ENCODE results near the gene PGK1. TPM values are rescaled to one million over a fixed set of nuclear protein-coding genes. Genes with fewer than 3 reads are reported as not detected.
"Not testable (repeated sequence)": the region's sequence is repeated elsewhere in the genome, so short reads cannot be mapped to it uniquely, and the experiment has no call there.

The PGK1 gene
- total and polyA plus RNA-seq, 8 donors: 29.3 to 207 (median 115) TPM

DNA sequence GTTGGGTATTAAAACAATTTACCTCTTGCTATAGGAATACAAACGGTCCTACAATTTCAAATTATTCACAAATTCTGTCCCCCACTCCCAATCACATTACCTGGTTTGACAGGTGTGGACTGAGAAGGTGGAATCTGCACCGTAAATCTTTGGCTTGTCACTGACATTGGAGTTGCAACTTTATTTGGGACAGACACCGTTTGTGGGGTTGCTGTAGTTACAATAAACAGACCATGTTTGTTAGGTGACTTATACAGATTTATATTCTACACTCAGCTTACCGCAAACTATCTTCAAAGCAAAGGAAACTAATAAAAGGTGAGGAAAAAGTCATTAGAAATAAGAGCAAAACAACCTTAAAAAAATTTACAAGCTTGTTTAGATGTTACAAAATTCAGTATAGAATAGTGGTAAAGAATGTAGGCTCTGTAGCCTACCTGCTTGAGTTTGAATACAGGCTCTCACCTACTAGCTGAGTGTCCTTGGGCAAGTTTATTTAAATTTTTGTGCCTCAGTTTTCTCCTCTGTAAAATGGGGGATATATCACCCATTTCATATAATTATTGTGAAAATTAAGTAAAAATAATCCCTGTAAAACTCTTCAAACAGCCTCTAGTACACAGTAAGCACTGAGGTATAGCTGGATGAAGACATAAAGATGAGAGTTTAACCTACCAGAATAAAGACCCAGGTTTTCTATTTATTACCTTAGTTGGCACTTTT is 29.4 kb downstream of the PGK1 start:
- peaks cover 0 to 27% (median 16%) of the 10 kb centered on the region in 4 donors for H3K36me3 ChIP-seq
- no peak overlapping the region for H3K27ac ChIP-seq
- WGBS, 5 donors: 66 to 83% (median 73%) methylated on average over 4 of the region's 4 CpGs
- intact Hi-C loops (cut with DNase I; ENCODE audit: low total_unique reads): no loop called here
- peaks cover 0 to 3% (median 0%) of the 10 kb centered on the region in 4 donors for H3K4me1 ChIP-seq
- no peaks in the 10 kb centered on the region for H3K27me3 ChIP-seq
- no peak overlapping the region for H3K4me3 ChIP-seq
- no peak for DNase-seq
- H3K9me3 ChIP-seq: no peaks in the 10 kb centered on the region
- TF ChIP-seq POLR2AphosphoS5 (IDR thresholded peaks at IDR 0.05): no peak

DNA sequence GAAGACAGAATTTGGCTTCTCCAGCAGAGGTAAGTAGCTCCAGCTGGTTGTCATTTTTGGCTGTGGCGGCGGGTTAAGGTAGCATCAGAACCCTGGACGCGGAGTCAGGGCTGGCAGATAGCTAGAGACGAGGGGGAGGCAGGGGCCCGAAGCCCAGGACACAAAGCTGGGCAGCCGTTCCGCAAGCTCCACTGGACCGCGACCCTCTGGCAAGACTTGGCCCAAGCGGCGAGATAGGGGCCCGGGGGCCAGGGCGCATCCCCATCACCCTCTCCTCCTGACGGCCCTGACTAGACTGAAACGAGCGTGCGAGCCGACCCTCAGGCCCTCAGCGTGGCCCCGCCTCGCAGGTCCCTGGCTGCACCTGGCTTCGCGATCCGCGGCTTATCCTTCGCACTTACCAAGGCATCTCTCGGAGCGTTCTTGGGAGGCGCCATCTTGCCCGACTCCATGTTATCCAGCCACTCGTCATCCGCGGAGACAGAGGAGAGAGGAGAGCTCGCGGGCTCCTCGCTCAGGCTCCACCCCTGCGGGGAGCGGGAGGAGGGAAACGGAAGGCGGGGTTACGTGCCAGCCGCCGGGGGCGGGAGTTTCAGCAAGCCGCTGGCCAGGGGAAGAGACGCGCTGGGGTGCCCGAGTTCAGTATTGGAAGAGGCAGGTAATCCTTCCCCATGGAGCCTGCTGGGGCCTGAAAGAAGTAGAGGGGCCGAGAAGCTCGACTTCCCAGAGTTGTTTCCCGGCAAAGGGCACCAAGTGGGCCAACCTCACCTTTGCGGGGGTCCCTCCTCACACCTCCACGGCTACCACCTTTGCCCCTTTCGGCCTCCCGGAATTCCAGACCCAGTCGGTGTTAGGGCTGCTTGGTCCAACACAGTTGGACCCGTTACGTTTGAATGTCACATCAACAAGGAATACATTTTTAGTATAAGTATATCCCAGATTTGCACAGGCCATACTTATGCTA is 35.4 kb downstream of the PGK1 start, which contains the start of gene TAF9B:
Gene TAF9B, minus strand, starts transcription at position 491 of the 964 bp plus-strand sequence. Its CDS starts 39 bp downstream, at position 452.
- 0 to 39% (median 12%) methylated on average over 24 to 59 of the region's 59 CpGs for WGBS, 5 donors
- intact Hi-C loops (cut with DNase I; ENCODE audit: low total_unique reads): no loop called here
- peaks cover 0 to 5% (median 0%) of the 10 kb centered on the region in 4 donors for H3K9me3 ChIP-seq
- H3K27ac ChIP-seq: peak within 1 kb of the TSS; percentile 61 to 85 (median 79)
- H3K27me3 ChIP-seq: no peaks in the 10 kb centered on the region
- peak; percentile 83 to 94 for DNase-seq
- peaks cover 0 to 8% (median 0%) of the 10 kb centered on the region in 4 donors for H3K4me1 ChIP-seq
- peak within 1 kb of the TSS; percentile 53 to 74 (median 72) for H3K4me3 ChIP-seq
- TF ChIP-seq POLR2AphosphoS5 (IDR thresholded peaks at IDR 0.05): peak in 2 of 3 donors; percentile 70 to 78
- TF ChIP-seq POLR2A (IDR thresholded peaks at IDR 0.05): no peak
- TF ChIP-seq, protein P1, sequence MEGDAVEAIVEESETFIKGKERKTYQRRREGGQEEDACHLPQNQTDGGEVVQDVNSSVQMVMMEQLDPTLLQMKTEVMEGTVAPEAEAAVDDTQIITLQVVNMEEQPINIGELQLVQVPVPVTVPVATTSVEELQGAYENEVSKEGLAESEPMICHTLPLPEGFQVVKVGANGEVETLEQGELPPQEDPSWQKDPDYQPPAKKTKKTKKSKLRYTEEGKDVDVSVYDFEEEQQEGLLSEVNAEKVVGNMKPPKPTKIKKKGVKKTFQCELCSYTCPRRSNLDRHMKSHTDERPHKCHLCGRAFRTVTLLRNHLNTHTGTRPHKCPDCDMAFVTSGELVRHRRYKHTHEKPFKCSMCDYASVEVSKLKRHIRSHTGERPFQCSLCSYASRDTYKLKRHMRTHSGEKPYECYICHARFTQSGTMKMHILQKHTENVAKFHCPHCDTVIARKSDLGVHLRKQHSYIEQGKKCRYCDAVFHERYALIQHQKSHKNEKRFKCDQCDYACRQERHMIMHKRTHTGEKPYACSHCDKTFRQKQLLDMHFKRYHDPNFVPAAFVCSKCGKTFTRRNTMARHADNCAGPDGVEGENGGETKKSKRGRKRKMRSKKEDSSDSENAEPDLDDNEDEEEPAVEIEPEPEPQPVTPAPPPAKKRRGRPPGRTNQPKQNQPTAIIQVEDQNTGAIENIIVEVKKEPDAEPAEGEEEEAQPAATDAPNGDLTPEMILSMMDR (IDR thresholded peaks at IDR 0.05): no peak
- TF ChIP-seq EP300 (IDR thresholded peaks at IDR 0.05): no peak
- no peaks in the 10 kb centered on the region for H3K36me3 ChIP-seq

DNA sequence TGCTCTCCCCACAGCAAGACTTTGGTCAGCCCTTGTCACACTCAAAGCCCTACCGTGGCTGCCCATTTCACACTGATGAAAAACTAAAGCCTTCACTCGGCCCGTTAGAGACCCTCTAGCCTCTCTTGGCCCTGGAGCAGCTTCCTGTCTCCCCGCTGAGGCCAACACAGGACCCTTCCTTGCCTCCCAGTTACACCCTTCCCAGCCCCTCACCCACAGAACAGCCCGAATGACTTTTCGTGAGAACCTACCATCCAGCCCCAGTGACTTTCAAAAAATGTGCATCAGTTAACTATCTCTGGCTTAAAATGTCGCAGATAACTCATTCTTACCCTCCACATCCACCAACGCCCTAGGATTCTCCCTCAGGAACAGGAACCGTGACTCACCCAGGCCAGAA is 36.2 kb downstream of the PGK1 start:
- H3K36me3 ChIP-seq: no peaks in the 10 kb centered on the region
- 82 to 96% (median 85%) methylated on average over 9 of the region's 9 CpGs for WGBS, 5 donors
- no peak for TF ChIP-seq POLR2A (IDR thresholded peaks at IDR 0.05)
- no peak for TF ChIP-seq EP300 (IDR thresholded peaks at IDR 0.05)
- no peak for TF ChIP-seq POLR2AphosphoS5 (IDR thresholded peaks at IDR 0.05)
- TF ChIP-seq, protein P1 (IDR thresholded peaks at IDR 0.05): no peak
- H3K9me3 ChIP-seq: peaks cover 0 to 5% (median 0%) of the 10 kb centered on the region in 4 donors
- intact Hi-C loops (cut with DNase I; ENCODE audit: low total_unique reads): no loop called here
- DNase-seq: no peak
- peaks cover 0 to 8% (median 0%) of the 10 kb centered on the region in 4 donors for H3K4me1 ChIP-seq
- H3K27ac ChIP-seq: peak overlapping the region in 1 of 5 donors; percentile 76
- no peaks in the 10 kb centered on the region for H3K27me3 ChIP-seq
- H3K4me3 ChIP-seq: no peak overlapping the region

DNA sequence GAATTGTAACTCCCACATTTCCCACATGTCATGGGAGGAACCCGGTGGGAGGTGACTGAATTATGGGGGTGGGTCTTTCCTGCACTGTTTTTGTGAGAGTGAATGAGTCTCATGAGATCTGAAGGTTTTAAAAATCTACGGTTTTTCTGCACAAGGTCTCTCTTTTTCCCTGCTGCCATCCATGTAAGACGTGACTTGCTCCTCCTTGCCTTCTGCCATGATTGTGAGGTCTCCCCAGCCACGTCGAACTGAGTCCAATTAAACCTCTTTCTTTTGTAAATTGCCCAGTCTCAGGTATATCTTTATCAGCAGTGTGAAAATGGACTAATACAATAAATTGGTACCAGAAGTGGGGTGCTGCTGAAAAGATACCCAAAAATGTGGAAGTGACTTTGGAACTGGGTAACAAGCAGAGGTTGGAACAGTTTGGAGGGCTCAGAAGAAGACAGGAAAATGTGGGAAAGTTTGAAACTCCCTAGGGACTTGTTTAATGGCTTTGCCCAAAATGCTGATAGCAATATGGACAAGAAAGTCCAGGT is 43.0 kb downstream of the PGK1 start:
- DNase-seq; H3K36me3 ChIP-seq; H3K4me1 ChIP-seq; intact Hi-C loops (cut with DNase I; ENCODE audit: low total_unique reads); H3K4me3 ChIP-seq; H3K27ac ChIP-seq; H3K27me3 ChIP-seq: not testable (repeated sequence)
- H3K9me3 ChIP-seq: peaks cover 3 to 38% (median 20%) of the 10 kb centered on the region in 4 donors
- 84 to 92% (median 88%) methylated on average over 5 of the region's 5 CpGs for WGBS, 5 donors

DNA sequence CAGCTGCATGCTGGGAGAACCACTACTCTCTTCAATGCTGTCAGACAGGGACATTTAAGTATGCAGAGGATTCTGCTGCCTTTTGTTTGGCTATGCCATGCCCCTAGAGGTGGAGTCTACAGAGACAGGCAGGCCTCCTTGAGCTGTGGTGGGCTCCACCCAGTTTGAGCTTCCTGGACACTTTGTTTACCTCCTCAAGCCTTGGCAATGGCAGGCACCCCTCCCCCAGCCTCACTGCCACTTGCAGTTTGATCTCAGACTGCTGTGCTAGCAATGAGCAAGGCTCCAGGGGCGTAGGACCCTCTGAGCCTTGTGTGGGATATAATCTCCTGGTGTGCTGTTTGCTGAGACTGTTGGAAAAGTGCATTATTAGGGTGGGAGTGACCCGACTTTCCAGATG is 53.3 kb downstream of the PGK1 start:
- intact Hi-C loops (cut with DNase I; ENCODE audit: low total_unique reads); H3K27ac ChIP-seq; DNase-seq; H3K36me3 ChIP-seq; H3K4me1 ChIP-seq; H3K9me3 ChIP-seq; H3K4me3 ChIP-seq: not testable (repeated sequence)
- 61 to 86% (median 76%) methylated on average over 2 of the region's 2 CpGs; no CpG with 5 or more reads in 1 of the 5 donors for WGBS, 5 donors
- peaks cover 0 to 11% (median 0%) of the 10 kb centered on the region in 3 donors for H3K27me3 ChIP-seq

DNA sequence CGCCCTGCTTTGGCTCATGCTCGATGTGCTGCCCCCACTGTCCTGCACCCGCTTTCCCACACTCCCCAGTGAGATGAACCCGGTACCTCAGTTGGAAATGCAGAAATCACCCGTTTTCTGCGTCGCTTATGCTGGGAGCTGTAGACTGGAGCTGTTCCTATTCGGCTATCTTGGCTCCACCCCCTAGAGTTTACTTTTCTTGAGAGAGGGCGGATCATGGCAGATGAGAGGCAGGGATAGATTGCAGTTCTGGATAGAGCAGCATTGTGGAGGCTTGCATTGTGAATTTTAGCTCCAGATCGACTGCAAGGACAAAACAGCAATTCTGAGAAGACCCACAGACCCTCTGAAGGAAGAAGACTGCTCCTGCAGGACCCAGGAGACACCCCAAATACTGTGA is 53.8 kb downstream of the PGK1 start:
- 73 to 87% (median 82%) methylated on average over 10 of the region's 10 CpGs for WGBS, 5 donors
- intact Hi-C loops (cut with DNase I; ENCODE audit: low total_unique reads); H3K4me3 ChIP-seq; H3K27ac ChIP-seq; H3K4me1 ChIP-seq; H3K36me3 ChIP-seq; H3K9me3 ChIP-seq; DNase-seq: not testable (repeated sequence)
- peaks cover 0 to 11% (median 0%) of the 10 kb centered on the region in 3 donors for H3K27me3 ChIP-seq

DNA sequence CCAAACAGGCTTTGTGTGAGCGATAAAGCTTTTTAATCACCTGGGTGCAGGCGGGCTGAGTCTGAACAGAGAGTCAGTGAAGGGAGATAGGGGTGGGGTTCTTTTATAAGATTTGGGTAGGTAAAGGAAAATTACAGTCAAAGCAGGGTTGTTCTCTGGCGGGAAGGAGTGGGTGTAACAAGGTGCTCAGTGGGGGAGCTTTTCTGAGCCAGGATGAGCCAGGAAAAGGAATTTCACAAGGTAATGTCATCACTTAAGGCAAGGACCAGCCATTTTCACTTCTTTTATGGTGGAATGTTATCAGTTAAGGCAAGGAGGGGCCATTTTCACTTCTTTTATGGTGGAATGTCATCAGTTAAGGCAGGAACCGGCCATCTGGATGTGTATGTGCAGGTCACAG is 56.7 kb downstream of the PGK1 start:
- DNase-seq; H3K9me3 ChIP-seq; H3K4me3 ChIP-seq; H3K4me1 ChIP-seq; H3K27ac ChIP-seq; H3K36me3 ChIP-seq; intact Hi-C loops (cut with DNase I; ENCODE audit: low total_unique reads): not testable (repeated sequence)
- H3K27me3 ChIP-seq: peaks cover 0 to 11% (median 0%) of the 10 kb centered on the region in 3 donors
- WGBS, 5 donors: 61 to 79% (median 67%) methylated on average over 3 to 4 of the region's 4 CpGs

DNA sequence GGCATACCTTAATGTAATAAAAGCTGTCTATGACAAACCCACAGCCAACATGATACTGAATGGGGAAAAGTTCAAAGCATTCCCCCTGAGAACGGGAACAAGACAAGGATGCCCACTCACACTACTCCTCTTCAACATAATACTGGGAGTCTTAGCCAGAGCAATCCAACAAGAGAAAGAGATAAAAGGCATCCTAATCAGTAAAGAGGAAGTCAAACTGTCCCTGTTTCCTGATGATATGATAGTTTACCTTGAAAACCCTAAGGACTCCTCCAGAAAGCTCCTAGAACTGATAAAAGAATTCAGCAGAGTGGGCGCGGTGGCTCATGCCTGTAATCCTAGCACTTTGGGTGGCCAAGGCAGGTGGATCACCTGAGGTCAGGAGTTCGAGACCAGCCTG is 59.1 kb downstream of the PGK1 start:
- H3K27ac ChIP-seq; H3K9me3 ChIP-seq; H3K4me3 ChIP-seq; H3K36me3 ChIP-seq; H3K4me1 ChIP-seq; intact Hi-C loops (cut with DNase I; ENCODE audit: low total_unique reads); DNase-seq; H3K27me3 ChIP-seq: not testable (repeated sequence)
- WGBS, 5 donors: 81 to 84% (median 82%) methylated on average over 4 of the region's 4 CpGs
